ENCODE data around the gene RAB11FIP4.

The RAB11FIP4 gene

GRCh38 chr17:31488264-31488981 lies 96.9 kb downstream of the RAB11FIP4 start:
- no peak for DNase-seq

- no peak for DNase-seq
Measured at GRCh38 chr17:31488982-31489294, 97.5 kb downstream of the RAB11FIP4 start.

- no peak for DNase-seq
Measured at GRCh38 chr17:31489295-31490018, 98.0 kb downstream of the RAB11FIP4 start.

DNA sequence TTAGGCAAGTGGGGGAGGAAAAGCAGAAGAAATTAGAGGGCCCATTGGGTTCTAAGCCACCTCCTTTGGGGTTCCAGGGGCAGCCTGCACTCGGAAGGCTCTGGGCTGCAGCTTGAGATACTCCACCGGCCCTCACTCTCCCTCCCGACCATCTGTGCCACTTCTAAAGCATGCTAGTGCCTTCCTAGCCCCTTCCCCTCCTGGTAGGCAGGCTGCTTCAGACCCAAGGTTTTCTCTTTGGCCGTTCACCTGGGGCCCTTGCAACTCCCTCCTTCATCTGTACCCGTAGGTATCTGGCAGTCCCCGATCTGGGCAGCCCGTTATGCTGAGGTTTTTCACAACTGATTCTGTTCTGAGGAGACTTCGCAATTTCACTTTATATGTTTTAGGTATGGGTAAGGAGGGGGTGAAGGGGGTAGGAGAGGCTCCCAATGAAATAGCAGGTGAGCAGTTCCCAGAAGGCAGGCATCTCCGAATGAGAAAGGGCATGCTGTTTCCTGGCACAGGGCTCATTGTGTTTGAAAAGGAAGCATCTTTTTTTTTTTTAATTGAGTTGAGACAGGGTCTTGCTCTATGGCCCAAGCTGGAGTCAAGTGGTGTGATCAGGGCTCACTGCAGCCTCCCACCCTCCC lies 98.7 kb downstream of the RAB11FIP4 start:
- DNase-seq, result no peak

GRCh38 chr17:31490671-31491375 lies 99.3 kb downstream of the RAB11FIP4 start:
- DNase-seq, result no peak

- no peak for DNase-seq
Measured at GRCh38 chr17:31491376-31492131, 100.1 kb downstream of the RAB11FIP4 start.

GRCh38 chr17:31492206-31492605 lies 100.7 kb downstream of the RAB11FIP4 start:
- no peak for DNase-seq

DNA sequence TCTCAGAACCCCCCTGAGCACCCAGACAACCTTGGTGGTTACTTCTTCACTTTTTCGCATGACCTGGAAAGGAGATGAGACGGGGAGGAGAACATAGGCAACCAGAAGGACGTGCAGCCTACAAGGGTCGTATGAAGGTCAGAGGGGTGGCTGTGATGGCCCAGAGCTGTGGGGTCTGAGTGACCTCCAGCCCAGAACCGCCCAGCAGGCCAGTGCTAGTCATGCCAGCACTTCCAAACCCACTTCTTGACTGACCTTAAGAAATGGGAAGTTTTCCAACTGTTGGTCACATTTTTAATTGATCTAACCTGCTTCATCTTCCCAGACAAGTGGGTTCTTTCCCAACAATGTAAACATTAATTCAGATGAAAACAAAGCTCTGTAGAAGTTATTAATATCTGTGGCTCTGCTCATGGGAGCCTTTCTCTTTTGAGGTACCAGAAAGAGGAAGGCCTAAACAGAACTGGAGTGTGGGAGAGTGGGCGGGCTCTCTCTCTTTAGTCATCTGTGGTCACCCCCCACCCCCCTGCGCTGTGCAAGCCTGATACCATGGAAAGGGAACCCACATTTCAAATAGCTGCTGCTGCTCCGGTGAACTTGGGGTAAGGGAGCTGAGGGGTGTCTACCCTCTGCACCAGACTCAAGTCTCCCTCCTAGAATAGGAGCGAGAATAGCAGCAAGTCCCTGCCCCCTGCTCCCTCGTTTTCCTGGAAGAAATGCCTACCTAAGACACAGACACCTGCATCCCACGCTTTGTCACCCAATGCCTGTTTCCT lies 101.6 kb downstream of the RAB11FIP4 start:
- DNase-seq, result no peak

GRCh38 chr17:31493656-31494155 lies 102.2 kb downstream of the RAB11FIP4 start:
- DNase-seq, result no peak

GRCh38 chr17:31494259-31495021 lies 103.0 kb downstream of the RAB11FIP4 start:
- no peak for DNase-seq

- peak; percentile 11 for DNase-seq
Measured at GRCh38 chr17:31495022-31495885, 103.8 kb downstream of the RAB11FIP4 start.

DNA sequence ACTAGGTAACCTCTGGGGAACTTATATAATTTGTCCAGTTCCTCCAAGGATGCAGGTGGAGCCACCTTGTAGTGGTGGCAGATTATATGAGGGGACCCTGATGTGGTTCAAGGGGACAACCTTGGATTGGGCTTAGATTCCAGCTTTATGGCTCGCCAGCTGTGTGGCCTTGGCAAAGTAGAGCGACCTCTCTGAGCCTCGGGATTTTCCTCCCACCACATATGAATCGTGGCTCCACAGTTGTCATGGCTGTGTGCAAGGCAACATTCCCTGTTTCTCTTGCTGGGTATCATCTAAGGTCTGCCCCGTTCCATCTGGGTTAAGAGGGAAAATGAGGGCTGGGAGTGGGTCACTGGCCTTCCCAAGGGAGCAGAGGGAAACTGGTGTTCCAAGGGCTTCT lies 104.6 kb downstream of the RAB11FIP4 start:
- DNase-seq, result no peak

DNA sequence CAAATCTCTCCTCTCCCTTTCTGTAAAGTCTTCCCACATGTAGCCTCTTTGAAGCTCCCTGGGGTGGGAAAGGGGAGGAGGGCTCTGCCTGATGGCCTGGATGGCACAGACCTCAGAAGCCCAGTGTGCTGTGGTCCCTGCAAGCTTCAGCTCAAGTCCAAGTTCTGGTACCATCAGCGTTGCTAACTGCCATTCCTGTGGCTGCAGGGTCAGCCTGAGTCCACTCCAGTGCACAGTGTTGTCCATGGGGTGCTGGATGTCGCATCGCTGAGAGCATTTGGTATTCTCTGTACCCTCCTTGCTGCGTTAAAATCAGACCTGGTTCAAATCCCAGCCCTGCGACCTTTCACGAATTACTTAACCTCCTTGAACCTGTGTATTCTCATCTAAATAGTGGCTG lies 105.1 kb downstream of the RAB11FIP4 start:
- no peak for DNase-seq

- no peak for DNase-seq
Measured at GRCh38 chr17:31497431-31497830, 106.0 kb downstream of the RAB11FIP4 start.

GRCh38 chr17:31497994-31498826 lies 106.7 kb downstream of the RAB11FIP4 start:
- DNase-seq, result no peak

DNA sequence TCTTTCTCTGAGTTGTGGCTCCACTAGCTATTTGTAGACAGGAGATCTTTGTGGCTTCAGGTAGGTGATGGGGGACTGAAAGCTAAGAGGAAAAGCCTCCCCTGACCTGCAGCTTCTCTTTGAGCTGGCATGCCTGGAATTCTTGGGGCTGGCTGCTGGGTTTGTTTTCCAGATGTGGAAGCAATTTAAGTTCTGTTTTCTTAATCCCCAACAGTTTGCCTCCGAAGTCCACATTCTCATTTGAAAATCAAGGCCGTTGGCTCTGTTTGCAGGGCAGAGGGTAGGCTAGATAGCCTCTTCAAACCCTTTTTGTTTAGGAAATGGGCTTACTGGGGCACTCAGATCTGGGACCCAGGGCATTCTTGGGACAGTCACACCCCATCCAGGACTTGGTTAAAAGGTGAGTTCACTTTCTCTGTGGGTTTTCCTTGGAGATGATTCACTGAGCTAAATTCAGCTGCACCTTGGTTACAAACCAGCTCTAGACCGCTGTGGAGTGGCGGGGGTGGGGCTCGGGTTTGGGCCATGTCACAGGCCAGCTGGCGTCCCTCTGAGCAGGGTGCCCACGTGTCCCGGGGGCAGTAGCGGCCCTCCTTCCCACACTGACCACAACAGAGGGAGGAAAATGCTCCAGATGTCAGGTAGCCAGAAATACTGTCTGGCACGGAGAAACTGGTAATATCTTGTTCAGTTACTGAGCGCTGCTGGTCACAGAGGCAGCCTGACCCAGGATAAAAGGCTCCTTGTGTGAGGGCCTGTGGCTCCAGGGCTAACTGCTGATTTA lies 108.5 kb downstream of the RAB11FIP4 start:
- no peak for DNase-seq

- no peak for DNase-seq
Measured at GRCh38 chr17:31506517-31506916, 115.0 kb downstream of the RAB11FIP4 start.
